Rectal smooth muscle tissue (tissue), 1 donor: Measurements from ENCODE around the gene VPS35.

Experiments
- H3K27ac ChIP-seq: one replicate; pipeline ENCODE4 v1.7.0; 2013; ENCODE audit warnings: low read depth, low read length, inconsistent platforms
- H3K27me3 ChIP-seq: one replicate; pipeline ENCODE4 v1.7.0; 2013; ENCODE audit warnings: low read length; ENCODE audit not compliant: control insufficient read depth, insufficient read depth
- H3K36me3 ChIP-seq: one replicate; pipeline ENCODE4 v1.7.0; 2013; ENCODE audit warnings: low read length; ENCODE audit not compliant: control insufficient read depth, insufficient read depth
- H3K4me1 ChIP-seq: one replicate; pipeline ENCODE4 v1.7.0; 2013; ENCODE audit warnings: low read length; ENCODE audit not compliant: control insufficient read depth, insufficient read depth
- H3K4me3 ChIP-seq: one replicate; pipeline ENCODE4 v1.7.0; 2013; ENCODE audit warnings: low read length
- H3K9ac ChIP-seq: one replicate; pipeline ENCODE4 v1.7.0; 2013; ENCODE audit warnings: low read length

The VPS35 gene

DNA sequence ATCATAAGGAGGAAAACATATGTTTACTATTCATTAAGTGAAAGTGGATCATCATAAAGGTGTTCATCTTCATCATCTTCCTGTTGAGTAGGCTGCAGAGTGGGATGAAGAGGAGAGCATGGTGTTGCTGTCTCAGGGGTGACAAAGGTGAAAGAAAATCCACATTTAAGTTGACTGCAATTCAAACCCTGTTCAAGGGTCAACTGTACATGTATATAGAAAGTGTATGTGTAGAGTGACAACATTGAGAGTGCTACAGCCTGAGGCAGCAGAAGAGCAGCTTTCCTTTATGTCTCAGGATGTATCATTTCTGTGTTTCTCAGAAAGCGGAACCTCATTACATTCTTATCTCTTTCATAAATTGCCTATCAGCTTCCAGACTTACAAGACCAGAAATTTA, 17.7 kb upstream of the VPS35 start:
- Histone ChIP-seq H3K27ac (no peak overlapping the region), H3K4me3 (no peak overlapping the region), H3K36me3 (no peaks in the 10 kb centered on the region), H3K4me1 (no peaks in the 10 kb centered on the region), H3K27me3 (no peaks in the 10 kb centered on the region), H3K9ac (no peak overlapping the region)

DNA sequence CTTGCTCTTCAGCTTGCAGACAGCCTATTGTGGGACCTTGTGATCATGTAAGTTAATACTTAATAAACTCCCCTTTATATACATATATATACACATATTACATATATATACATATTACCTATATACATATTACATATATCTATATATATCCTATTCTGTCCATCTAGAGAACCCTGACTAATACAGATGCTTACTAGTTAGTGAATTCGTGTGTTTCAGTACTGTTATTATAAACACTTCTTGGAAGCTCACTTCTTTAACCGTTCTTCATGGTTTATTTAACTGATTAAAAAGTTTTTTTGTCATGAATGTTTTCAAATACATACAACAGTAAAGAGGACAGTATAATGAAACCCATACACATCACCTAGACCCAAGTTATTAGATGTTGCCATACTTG, 13.1 kb upstream of the VPS35 start:
- Histone ChIP-seq H3K36me3 (no peaks in the 10 kb centered on the region), H3K9ac (no peak overlapping the region), H3K4me3 (no peak overlapping the region), H3K4me1 (no peaks in the 10 kb centered on the region), H3K27me3 (no peaks in the 10 kb centered on the region), H3K27ac (no peak overlapping the region)

DNA sequence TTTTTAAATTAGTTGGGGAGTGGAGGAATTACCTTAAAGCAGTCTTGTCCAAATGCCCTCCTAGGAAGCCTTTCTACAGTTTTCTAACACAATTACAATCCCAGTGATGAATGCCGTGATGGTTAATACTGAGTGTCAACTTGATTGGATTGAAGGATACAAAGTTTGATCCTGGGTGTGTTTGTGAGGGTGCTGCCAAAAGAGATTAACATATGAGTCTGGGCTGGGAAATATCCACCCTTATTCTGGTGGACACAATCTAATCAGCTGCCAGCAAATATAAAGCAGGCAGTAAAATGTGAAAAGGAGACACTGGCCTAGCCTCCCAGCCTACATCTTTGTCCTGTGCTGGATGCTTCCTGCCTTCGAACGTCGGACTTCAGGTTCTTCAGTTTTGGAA, 12.6 kb upstream of the VPS35 start:
- H3K27ac ChIP-seq: no peak overlapping the region
- no peaks in the 10 kb centered on the region for H3K27me3 ChIP-seq
- H3K36me3 ChIP-seq: no peaks in the 10 kb centered on the region

DNA sequence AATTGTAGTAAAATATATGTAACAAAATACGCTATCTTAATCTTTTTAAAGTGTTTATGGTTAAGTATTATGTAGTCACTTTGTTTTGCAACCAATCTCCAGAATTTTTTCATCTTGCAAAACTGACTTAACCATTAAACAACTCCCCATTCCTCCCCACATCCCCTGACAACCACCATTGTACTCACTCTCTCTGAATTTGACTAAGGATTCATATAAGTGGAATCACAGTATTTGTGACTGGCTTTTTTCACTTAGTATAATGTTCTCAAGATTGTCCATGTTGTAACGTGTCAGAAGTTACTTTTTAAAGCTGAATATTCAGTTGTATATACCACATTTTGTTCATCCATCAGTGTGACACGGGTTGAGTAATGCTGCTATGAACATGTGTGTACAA, 11.1 kb upstream of the VPS35 start:
- Histone ChIP-seq H3K27ac (no peak overlapping the region), H3K36me3 (no peaks in the 10 kb centered on the region), H3K9ac (no peak overlapping the region), H3K27me3 (no peaks in the 10 kb centered on the region), H3K4me1 (no peaks in the 10 kb centered on the region), H3K4me3 (no peak overlapping the region)

More for the DNA sequence above, 12.6 kb upstream of the VPS35 start:
- H3K4me3 ChIP-seq: no peak overlapping the region
- H3K9ac ChIP-seq: no peak overlapping the region
- H3K4me1 ChIP-seq: no peaks in the 10 kb centered on the region

DNA sequence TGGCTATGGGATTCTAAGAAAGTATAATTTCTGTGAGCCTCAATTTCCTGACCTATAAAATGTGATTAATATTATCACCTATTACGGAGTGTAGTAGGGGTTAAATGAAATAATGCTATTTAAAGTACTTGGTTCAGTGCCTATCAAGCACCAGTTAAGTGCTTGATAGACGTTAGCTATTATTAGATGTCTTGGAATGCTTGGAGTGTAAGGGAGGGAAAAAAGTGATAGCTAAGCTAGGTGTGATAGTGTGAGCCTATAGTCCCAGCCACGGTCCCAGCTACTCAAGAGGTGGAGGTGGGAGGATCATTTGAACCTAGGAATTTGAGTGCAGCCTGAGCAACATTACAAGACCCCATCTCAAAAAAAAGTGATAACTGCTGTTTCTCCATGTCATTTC, 8.0 kb upstream of the VPS35 start:
- H3K4me3 ChIP-seq: no peak overlapping the region
- H3K27ac ChIP-seq: no peak overlapping the region
- H3K9ac ChIP-seq: no peak overlapping the region
- H3K36me3 ChIP-seq: no peaks in the 10 kb centered on the region
- H3K27me3 ChIP-seq: no peaks in the 10 kb centered on the region
- H3K4me1 ChIP-seq: no peaks in the 10 kb centered on the region

DNA sequence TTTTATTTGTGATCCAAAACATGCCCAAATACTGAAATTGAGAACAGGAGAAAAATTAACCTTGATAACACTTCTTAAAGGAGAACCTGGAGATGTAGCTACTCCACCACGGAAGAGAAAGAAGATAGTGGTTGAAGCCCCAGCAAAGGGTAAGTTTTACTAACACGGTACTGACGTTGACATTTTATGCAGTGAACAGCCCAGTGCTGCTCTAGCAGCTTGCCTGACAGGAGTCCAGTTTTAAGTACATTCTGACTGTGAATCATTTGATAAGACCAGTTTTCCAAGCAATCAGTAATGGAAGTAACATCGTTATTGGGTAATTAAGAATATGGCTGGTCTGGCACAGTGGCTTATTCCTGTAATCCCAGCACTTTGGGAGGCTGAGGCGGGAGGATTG, 7.0 kb upstream of the VPS35 start:
- Histone ChIP-seq H3K4me1 (no peaks in the 10 kb centered on the region), H3K27ac (no peak overlapping the region), H3K27me3 (no peaks in the 10 kb centered on the region), H3K4me3 (no peak overlapping the region), H3K36me3 (no peaks in the 10 kb centered on the region), H3K9ac (no peak overlapping the region)

DNA sequence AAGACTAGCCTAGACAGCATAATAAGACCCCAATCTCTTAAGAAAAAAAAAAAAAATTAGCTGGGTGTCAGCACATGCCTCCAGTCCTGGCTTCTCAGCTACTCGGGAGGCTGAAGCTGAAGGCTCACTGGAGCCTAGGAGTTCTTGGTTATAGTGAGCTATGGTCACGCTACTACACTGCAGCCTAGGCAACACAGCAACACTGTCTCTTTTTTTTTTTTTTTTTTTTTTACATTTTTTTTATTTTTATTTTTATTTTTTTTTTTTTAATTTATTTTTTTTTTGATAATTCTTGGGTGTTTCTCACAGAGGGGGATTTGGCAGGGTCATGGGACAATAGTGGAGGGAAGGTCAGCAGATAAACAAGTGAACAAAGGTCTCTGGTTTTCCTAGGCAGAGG, 4.6 kb upstream of the VPS35 start:
- no peaks in the 10 kb centered on the region for H3K36me3 ChIP-seq
- no peaks in the 10 kb centered on the region for H3K27me3 ChIP-seq
- no peak overlapping the region for H3K27ac ChIP-seq
- no peak overlapping the region for H3K9ac ChIP-seq
- no peak overlapping the region for H3K4me3 ChIP-seq
- H3K4me1 ChIP-seq: peaks cover 4% of the 10 kb centered on the region

DNA sequence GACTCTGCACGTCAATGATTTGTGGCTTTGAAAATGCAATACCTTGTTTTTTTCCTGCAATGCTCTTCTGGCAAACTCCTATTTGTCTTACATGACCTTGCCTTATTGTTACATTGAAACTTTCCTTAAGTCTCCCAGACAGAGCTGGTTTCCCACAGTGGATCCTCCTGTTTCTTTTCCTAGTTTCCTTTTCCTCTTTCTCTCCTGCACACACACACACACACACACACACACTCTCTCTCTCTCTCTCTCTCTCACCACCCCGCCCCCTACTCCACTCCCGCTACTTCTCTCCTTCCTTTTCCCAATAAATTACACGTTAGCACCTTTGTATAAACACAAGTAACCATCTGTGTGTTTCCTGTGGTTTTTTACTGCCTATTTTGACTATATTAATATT, 2.7 kb upstream of the VPS35 start:
- H3K27ac ChIP-seq: no peak overlapping the region
- no peak overlapping the region for H3K4me3 ChIP-seq
- peaks cover 8% of the 10 kb centered on the region for H3K4me1 ChIP-seq
- H3K27me3 ChIP-seq: no peaks in the 10 kb centered on the region
- no peaks in the 10 kb centered on the region for H3K36me3 ChIP-seq
- H3K9ac ChIP-seq: no peak overlapping the region

DNA sequence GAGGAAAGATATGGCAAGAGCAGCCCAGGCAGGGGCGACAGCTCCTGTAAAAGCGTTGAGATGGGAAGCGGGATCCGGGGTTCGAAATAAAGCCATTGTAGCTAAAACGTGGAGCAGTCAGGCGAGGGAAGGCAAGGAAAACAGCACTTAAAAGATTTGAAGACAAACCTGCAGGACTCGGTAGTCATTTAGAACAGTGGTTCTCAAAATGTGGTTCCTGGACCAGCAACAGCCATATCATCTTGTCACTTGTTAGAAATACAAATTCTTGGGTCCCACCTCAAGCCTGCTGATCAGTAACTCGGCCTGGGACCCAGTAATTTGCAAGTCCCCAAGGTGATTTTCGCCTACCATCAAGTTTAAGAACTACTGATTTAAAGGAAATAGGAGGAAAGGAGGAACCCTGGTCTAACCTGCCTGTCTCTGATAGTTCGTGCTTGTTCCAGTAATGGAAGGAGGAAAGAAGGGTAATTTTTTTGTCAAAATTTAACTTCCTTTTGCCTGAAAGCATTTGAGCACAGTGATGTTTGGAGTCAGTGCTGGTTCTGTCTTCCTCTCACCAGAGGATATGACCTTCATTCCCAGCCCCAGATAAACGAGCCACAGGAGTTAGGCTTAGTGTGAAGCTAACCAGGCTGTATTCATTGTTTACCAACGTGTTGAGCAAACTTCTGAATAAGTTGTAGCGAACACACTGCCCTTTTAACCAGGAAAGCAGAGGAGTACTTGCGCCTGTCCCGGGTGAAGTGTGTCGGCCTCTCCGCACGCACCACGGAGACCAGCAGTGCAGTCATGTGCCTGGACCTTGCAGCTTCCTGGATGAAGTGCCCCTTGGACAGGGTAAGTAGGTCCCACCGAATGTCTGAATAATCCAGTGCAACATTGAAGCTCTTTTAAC, 1.6 kb upstream of the VPS35 start:
- peak overlapping the region; percentile 0 for H3K9ac ChIP-seq
- H3K27me3 ChIP-seq: no peaks in the 10 kb centered on the region
- peaks cover 8% of the 10 kb centered on the region for H3K4me1 ChIP-seq
- no peaks in the 10 kb centered on the region for H3K36me3 ChIP-seq
- peak overlapping the region; percentile 97 for H3K4me3 ChIP-seq
- no peak overlapping the region for H3K27ac ChIP-seq

DNA sequence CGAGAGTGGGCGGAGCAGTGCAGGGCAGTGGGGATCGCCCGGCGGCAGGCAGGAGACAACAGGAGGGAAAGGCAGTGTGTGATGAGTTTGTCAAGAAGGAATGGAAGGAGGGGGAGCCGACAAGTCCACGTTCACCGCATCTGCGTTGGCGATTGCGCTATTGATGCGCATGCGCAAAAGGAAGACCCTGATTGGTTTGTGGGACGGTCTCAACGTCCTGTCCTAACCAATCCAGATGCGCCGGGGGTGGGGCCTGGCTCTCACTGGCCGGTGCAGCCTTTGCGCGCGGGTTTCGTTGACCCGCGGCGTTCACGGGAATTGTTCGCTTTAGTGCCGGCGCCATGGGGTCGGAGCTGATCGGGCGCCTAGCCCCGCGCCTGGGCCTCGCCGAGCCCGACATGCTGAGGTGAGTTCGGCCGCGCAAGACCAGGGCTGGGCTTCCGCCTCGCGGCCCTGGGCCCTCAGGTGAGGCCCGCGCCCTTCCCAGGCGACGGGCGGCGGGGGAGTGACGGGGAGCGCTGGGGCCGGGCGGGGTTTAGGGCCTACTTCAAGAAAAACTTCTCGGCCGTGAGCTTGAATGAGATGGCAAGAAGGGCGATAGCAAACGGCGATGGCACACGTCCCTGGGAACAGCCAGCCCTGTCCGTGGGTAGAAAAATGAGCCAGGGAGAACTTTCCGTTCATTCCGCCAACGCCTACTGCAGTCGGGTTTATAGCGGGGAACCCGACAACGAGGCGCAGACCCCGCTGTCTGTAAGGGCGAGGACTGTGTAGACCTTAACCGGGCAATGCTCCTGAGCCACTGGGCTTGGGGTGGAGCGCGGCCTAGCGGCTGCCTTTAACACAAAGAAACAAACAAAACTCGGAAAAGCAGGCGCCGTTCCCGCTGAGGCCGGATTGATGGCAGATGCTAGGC, 645 bp upstream of the VPS35 start, which contains the start of gene ORC6:
Gene ORC6, plus strand, starts transcription at position 295 of the 916 bp plus-strand sequence. Its CDS starts 47 bp downstream, at position 342.
- Histone ChIP-seq H3K4me1 (peaks cover 8% of the 10 kb centered on the region), H3K36me3 (no peaks in the 10 kb centered on the region), H3K9ac (peak within 1 kb of the TSS; percentile 88), H3K4me3 (peak within 1 kb of the TSS; percentile 97), H3K27ac (peak within 1 kb of the TSS; percentile 99), H3K27me3 (no peaks in the 10 kb centered on the region)

DNA sequence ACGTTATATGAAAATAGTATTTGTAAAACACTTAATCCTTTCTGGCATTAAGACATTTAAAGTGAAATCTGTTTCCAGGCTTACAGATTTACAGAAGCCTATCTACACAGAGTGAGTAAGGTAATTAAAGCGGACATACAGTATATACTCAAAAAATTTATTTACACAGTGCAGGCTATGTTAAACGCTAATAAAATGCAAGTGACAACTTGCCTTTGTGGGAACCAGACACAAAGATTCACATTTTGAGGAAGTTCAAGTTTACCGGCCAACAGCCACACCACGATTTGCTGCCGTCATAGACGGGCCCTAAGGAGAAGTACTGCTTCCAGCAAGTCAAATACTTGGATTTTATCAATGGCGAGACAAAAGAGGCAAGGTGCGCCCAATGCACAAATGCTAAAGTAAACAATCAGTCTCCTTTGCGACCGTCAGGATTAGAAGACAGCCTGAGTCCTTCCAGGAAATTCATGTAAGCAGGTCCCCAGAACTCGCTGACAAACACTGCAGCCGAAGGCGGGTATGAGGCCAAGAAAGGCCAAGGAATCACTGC, 801 bp downstream of the VPS35 start:
- H3K27me3 ChIP-seq: no peaks in the 10 kb centered on the region
- peak overlapping the region; percentile 99 for H3K27ac ChIP-seq
- peak overlapping the region; percentile 81 for H3K4me3 ChIP-seq
- H3K4me1 ChIP-seq: peaks cover 8% of the 10 kb centered on the region
- H3K9ac ChIP-seq: peak overlapping the region; percentile 50
- H3K36me3 ChIP-seq: no peaks in the 10 kb centered on the region

DNA sequence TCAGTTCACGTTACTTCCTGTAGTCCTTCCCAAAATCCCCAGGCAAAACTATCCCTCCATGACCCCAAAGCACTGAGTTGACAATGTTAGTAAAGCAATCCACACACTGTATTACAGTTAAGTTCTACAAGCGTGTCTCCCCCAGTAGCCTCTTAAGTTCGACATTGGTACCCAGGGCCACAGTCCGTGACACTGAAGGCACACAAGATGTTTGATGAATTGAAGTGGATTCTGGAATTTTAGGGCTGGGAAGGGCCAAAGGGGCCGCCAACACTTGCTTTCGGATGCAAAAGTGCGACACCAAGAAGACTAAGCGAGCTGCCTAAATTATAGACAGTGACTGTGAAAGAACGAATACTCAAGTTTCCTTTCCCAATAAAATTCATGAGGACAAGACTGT, 1.5 kb downstream of the VPS35 start:
- no peak overlapping the region for H3K9ac ChIP-seq
- H3K36me3 ChIP-seq: no peaks in the 10 kb centered on the region
- peak overlapping the region; percentile 81 for H3K4me3 ChIP-seq
- no peaks in the 10 kb centered on the region for H3K27me3 ChIP-seq
- H3K4me1 ChIP-seq: peaks cover 8% of the 10 kb centered on the region
- no peak overlapping the region for H3K27ac ChIP-seq
